ENCODE results near the gene ATP1A1. TPM values are rescaled to one million over a fixed set of nuclear protein-coding genes. Genes with fewer than 3 reads are reported as not detected.

ATP1A1 gene
- total RNA-seq, 1 experiment from 2014 or later, result 286 TPM

DNA sequence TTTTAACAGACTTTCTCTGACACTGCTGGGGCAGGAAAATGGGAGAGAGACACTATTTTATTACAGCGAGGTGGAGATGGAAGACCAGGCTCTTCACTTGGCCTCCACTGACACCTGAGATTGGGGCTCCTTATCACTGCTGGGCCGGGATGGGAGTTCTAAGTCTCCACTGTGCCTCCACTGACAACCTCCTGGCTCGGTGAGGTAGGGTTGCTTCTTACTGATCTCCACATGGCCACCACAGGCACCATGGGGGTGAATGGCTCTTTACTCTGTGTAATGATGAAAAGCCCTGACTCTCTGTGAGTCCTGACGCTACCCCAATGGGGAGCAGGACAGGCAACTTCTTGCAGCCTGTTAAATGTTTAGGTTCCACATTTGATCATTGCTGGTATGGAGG lies 67.7 kb downstream of the ATP1A1 start (continued):
- TF ChIP-seq, protein P1, sequence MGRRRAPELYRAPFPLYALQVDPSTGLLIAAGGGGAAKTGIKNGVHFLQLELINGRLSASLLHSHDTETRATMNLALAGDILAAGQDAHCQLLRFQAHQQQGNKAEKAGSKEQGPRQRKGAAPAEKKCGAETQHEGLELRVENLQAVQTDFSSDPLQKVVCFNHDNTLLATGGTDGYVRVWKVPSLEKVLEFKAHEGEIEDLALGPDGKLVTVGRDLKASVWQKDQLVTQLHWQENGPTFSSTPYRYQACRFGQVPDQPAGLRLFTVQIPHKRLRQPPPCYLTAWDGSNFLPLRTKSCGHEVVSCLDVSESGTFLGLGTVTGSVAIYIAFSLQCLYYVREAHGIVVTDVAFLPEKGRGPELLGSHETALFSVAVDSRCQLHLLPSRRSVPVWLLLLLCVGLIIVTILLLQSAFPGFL (CRISPR knock-in tag; IDR thresholded peaks at IDR 0.05; ENCODE audit: borderline replicate concordance), result no peak

DNA sequence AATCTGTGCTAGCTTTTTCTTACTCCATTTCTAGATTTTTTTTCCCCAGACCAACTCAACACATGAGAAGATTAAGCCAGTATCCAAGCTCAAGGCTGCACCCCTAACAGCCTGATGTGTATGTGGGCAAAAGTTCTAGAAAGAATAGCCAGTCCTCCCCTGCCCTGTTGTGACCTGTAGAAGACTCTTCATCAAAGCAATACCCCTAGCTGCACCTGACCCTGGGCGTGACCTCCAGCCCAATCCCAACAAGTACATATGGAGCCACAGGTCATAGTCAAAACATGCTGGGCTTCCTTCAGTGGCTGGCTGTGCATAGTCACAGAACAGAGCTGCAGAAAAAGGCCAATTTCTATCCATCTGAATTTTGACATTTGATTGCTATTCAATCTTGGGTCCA lies 72.5 kb downstream of the ATP1A1 start:
- no peaks in the 10 kb centered on the region for H3K36me3 Mint-ChIP-seq
- no peak overlapping the region for H3K4me3 Mint-ChIP-seq
- H3K27ac Mint-ChIP-seq, result no peak overlapping the region
- H3K4me1 Mint-ChIP-seq, result no peaks in the 10 kb centered on the region
- ChIA-PET CTCF (interaction anchor here (0.9 kb wide), 1 partner anchor 40 kb away, joined by 3 read pairs; no protein-coding TSS in a partner anchor), POLR2A (interaction anchor here (0.6 kb wide), 1 partner anchor 253 kb away, joined by 3 read pairs; no protein-coding TSS in a partner anchor)
- TF ChIP-seq SP1 (CRISPR knock-in tag; conservative IDR thresholded peaks at IDR 0.05), result no peak
- TF ChIP-seq EMX1 (CRISPR knock-in tag; IDR thresholded peaks at IDR 0.05), result no peak
- TF ChIP-seq NFYB (CRISPR knock-in tag; conservative IDR thresholded peaks at IDR 0.05; ENCODE audit: low read depth), result no peak
- no peak for TF ChIP-seq ZNF232 (CRISPR knock-in tag; IDR thresholded peaks at IDR 0.05)
- no peak for TF ChIP-seq ELF4 (CRISPR knock-in tag; IDR thresholded peaks at IDR 0.05; ENCODE audit: low read depth)
- TF ChIP-seq MYBL2 (CRISPR knock-in tag; IDR thresholded peaks at IDR 0.05), result no peak
- TF ChIP-seq TEAD1 (CRISPR knock-in tag; IDR thresholded peaks at IDR 0.05), result no peak
- no peak for TF ChIP-seq ZNF317 (CRISPR knock-in tag; IDR thresholded peaks at IDR 0.05; ENCODE audit: borderline replicate concordance, low read depth)
- TF ChIP-seq JUN (CRISPR knock-in tag; IDR thresholded peaks at IDR 0.05), result no peak
- TF ChIP-seq, protein P2, sequence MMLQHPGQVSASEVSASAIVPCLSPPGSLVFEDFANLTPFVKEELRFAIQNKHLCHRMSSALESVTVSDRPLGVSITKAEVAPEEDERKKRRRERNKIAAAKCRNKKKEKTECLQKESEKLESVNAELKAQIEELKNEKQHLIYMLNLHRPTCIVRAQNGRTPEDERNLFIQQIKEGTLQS (CRISPR knock-in tag; conservative IDR thresholded peaks at IDR 0.05), result no peak
- TF ChIP-seq ZNF396 (CRISPR knock-in tag; IDR thresholded peaks at IDR 0.05; ENCODE audit: borderline replicate concordance), result no peak
- TF ChIP-seq, protein P3, sequence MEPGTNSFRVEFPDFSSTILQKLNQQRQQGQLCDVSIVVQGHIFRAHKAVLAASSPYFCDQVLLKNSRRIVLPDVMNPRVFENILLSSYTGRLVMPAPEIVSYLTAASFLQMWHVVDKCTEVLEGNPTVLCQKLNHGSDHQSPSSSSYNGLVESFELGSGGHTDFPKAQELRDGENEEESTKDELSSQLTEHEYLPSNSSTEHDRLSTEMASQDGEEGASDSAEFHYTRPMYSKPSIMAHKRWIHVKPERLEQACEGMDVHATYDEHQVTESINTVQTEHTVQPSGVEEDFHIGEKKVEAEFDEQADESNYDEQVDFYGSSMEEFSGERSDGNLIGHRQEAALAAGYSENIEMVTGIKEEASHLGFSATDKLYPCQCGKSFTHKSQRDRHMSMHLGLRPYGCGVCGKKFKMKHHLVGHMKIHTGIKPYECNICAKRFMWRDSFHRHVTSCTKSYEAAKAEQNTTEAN (CRISPR knock-in tag; IDR thresholded peaks at IDR 0.05), result no peak
- DNase-seq (ENCODE audit: low spot score), result no peak
- no peaks in the 10 kb centered on the region for H3K9me3 Mint-ChIP-seq
- H3K27me3 Mint-ChIP-seq (ENCODE audit: low read depth), result no peaks in the 10 kb centered on the region; the same call in 1 of the 2 replicates
- ATAC-seq, result no peak

DNA sequence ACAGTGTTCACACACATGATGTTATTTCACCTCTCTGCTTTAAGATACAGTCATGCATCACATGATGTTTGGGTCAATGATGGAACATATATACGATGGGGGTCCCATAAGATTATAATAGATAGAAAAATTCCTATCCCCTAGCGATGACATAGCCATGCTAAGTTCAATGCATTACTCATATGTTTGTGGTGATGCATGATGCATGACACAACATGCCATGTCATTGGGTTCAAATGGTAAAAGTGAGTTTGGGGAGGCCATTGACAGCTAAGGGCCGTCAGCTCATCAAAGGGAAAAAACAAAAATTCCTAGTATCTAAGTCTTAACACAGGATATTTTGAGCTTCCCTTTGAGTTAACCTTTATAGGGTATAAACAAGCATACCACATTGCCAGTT lies 73.6 kb downstream of the ATP1A1 start:
- Mint-ChIP-seq H3K4me1 (no peaks in the 10 kb centered on the region), H3K36me3 (no peaks in the 10 kb centered on the region), H3K9me3 (no peaks in the 10 kb centered on the region), H3K27me3 (ENCODE audit: low read depth) (no peaks in the 10 kb centered on the region; the same call in 1 of the 2 replicates), H3K27ac (no peak overlapping the region), H3K4me3 (no peak overlapping the region)
- POLR2A ChIA-PET, result no interaction called here
- DNase-seq (ENCODE audit: low spot score), result no peak
- no peak for ATAC-seq
- CTCF ChIA-PET, result interaction anchor here (1.6 kb wide), 1 partner anchor 39 kb away, joined by 6 read pairs; no protein-coding TSS in a partner anchor
- TF ChIP-seq, protein P4, sequence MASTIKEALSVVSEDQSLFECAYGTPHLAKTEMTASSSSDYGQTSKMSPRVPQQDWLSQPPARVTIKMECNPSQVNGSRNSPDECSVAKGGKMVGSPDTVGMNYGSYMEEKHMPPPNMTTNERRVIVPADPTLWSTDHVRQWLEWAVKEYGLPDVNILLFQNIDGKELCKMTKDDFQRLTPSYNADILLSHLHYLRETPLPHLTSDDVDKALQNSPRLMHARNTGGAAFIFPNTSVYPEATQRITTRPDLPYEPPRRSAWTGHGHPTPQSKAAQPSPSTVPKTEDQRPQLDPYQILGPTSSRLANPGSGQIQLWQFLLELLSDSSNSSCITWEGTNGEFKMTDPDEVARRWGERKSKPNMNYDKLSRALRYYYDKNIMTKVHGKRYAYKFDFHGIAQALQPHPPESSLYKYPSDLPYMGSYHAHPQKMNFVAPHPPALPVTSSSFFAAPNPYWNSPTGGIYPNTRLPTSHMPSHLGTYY (CRISPR knock-in tag; IDR thresholded peaks at IDR 0.05), result no peak
- TF ChIP-seq, protein P5, sequence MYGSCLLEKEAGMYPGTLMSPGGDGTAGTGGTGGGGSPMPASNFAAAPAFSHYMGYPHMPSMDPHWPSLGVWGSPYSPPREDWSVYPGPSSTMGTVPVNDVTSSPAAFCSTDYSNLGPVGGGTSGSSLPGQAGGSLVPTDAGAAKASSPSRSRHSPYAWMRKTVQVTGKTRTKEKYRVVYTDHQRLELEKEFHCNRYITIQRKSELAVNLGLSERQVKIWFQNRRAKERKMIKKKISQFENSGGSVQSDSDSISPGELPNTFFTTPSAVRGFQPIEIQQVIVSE (CRISPR knock-in tag; IDR thresholded peaks at IDR 0.05; ENCODE audit: borderline replicate concordance), result no peak
- no peak for TF ChIP-seq FOXP1 (CRISPR knock-in tag; IDR thresholded peaks at IDR 0.05; ENCODE audit: borderline replicate concordance)
- TF ChIP-seq, protein P6, sequence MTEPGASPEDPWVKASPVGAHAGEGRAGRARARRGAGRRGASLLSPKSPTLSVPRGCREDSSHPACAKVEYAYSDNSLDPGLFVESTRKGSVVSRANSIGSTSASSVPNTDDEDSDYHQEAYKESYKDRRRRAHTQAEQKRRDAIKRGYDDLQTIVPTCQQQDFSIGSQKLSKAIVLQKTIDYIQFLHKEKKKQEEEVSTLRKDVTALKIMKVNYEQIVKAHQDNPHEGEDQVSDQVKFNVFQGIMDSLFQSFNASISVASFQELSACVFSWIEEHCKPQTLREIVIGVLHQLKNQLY (CRISPR knock-in tag; IDR thresholded peaks at IDR 0.05), result no peak
- TF ChIP-seq NFATC4 (CRISPR knock-in tag; IDR thresholded peaks at IDR 0.05), result no peak
- TF ChIP-seq, protein P7, sequence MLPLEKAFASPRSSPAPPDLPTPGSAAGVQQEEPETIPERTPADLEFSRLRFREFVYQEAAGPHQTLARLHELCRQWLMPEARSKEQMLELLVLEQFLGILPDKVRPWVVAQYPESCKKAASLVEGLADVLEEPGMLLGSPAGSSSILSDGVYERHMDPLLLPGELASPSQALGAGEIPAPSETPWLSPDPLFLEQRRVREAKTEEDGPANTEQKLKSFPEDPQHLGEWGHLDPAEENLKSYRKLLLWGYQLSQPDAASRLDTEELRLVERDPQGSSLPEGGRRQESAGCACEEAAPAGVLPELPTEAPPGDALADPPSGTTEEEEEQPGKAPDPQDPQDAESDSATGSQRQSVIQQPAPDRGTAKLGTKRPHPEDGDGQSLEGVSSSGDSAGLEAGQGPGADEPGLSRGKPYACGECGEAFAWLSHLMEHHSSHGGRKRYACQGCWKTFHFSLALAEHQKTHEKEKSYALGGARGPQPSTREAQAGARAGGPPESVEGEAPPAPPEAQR (CRISPR knock-in tag; IDR thresholded peaks at IDR 0.05), result no peak
- TF ChIP-seq, protein P8, sequence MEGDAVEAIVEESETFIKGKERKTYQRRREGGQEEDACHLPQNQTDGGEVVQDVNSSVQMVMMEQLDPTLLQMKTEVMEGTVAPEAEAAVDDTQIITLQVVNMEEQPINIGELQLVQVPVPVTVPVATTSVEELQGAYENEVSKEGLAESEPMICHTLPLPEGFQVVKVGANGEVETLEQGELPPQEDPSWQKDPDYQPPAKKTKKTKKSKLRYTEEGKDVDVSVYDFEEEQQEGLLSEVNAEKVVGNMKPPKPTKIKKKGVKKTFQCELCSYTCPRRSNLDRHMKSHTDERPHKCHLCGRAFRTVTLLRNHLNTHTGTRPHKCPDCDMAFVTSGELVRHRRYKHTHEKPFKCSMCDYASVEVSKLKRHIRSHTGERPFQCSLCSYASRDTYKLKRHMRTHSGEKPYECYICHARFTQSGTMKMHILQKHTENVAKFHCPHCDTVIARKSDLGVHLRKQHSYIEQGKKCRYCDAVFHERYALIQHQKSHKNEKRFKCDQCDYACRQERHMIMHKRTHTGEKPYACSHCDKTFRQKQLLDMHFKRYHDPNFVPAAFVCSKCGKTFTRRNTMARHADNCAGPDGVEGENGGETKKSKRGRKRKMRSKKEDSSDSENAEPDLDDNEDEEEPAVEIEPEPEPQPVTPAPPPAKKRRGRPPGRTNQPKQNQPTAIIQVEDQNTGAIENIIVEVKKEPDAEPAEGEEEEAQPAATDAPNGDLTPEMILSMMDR (IDR thresholded peaks at IDR 0.05), result no peak
- no peak for TF ChIP-seq IRF2 (CRISPR knock-in tag; IDR thresholded peaks at IDR 0.05; ENCODE audit: borderline replicate concordance, low read depth)
- TF ChIP-seq, protein P9, sequence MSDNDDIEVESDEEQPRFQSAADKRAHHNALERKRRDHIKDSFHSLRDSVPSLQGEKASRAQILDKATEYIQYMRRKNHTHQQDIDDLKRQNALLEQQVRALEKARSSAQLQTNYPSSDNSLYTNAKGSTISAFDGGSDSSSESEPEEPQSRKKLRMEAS (CRISPR knock-in tag; IDR thresholded peaks at IDR 0.05), result no peak
- TF ChIP-seq OVOL2 (CRISPR knock-in tag; IDR thresholded peaks at IDR 0.05; ENCODE audit: borderline replicate concordance), result no peak
